Activated CD4-positive, alpha-beta T cell treated with anti-CD3 and anti-CD28 coated beads, Interleukin-2, amount 50 U/mL, for 16 hours (primary cell): Measurements from ENCODE around the gene EHD4.

Experiments
- DNase-seq: peaks from one replicate; pipeline ENCODE4 v3.0.0-alpha.2; 2020

The EHD4 gene

GRCh38 chr15:41994772-41995475 lies 22.6 kb upstream of the EHD4 start:
- no peak for DNase-seq

- DNase-seq: no peak
Observed at GRCh38 chr15:41994171-41994650, 21.9 kb upstream of the EHD4 start.

- DNase-seq: no peak
Observed at GRCh38 chr15:41993472-41994170, 21.3 kb upstream of the EHD4 start.

GRCh38 chr15:41992803-41993190 lies 20.4 kb upstream of the EHD4 start:
- DNase-seq: no peak

GRCh38 chr15:41992151-41992802 lies 19.9 kb upstream of the EHD4 start:
- DNase-seq: no peak

GRCh38 chr15:41990691-41991090 lies 18.3 kb upstream of the EHD4 start:
- no peak for DNase-seq

GRCh38 chr15:41990243-41990605 lies 17.9 kb upstream of the EHD4 start:
- DNase-seq: no peak

GRCh38 chr15:41989573-41990242 lies 17.4 kb upstream of the EHD4 start:
- DNase-seq: peak; percentile 86

GRCh38 chr15:41988896-41989572 lies 16.7 kb upstream of the EHD4 start:
- no peak for DNase-seq

- no peak for DNase-seq
Observed at GRCh38 chr15:41987925-41988275, 15.5 kb upstream of the EHD4 start.

GRCh38 chr15:41987246-41987924 lies 15.0 kb upstream of the EHD4 start:
- DNase-seq: no peak

- no peak for DNase-seq
Observed at GRCh38 chr15:41985236-41986160, 13.1 kb upstream of the EHD4 start.

GRCh38 chr15:41984622-41985021 lies 12.3 kb upstream of the EHD4 start:
- no peak for DNase-seq

GRCh38 chr15:41983621-41984571 lies 11.5 kb upstream of the EHD4 start:
- DNase-seq: no peak

- DNase-seq: no peak
Observed at GRCh38 chr15:41983221-41983620, 10.9 kb upstream of the EHD4 start.

GRCh38 chr15:41982133-41982930 lies 10.0 kb upstream of the EHD4 start:
- DNase-seq: no peak

GRCh38 chr15:41981371-41982132 lies 9.2 kb upstream of the EHD4 start:
- DNase-seq: no peak

- no peak for DNase-seq
Observed at GRCh38 chr15:41980654-41981323, 8.4 kb upstream of the EHD4 start.
